K562 (cell line): Measurements from ENCODE around the gene LMNTD2. TPM values are rescaled to one million over a fixed set of nuclear protein-coding genes. Genes with fewer than 3 reads are reported as not detected.
"Not testable (repeated sequence)": the region's sequence is repeated elsewhere in the genome, so short reads cannot be mapped to it uniquely, and the experiment has no call there.

Experiments
- ATAC-seq: fragments of 200-7000 bp; cut with Tn5 transposase; 3 replicates; pipeline ENCODE4 v1.9.1; 2020; ENCODE audit warnings: moderate library complexity
- BruUV-seq: library from RNA; stranded (reverse); fragments of 400-500 nt; replicated peaks from 2 replicates; lab custom pipeline; 2021; lab: Mats Ljungman, UMichigan
- CTCF ChIA-PET: fragments of 300-600 bp; formaldehyde crosslinking; extraction: SDS; loops from one replicate; lab custom pipeline; 2021; ENCODE audit warnings: low intra/inter-chr PET ratio; lab: Yijun Ruan, JAX
- POLR2A ChIA-PET: fragments of 300-600, 350-650 bp; sonication (Branson Sonifier 250); formaldehyde crosslinking; extraction: SDS; loops from one replicate; lab custom pipeline; 2021; ENCODE audit warnings: antibody characterized with exemption, inconsistent platforms; lab: Yijun Ruan, JAX
- DNase-seq, 4 experiments: peaks; one replicate each; pipeline versions ENCODE4 v3.0.0 to v3.0.0-alpha.2; 2011 to 2018; ENCODE audit warnings: low spot score in 3 of 4, mixed read lengths in 3 of 4; ENCODE audit errors: extremely low read depth in 1 of 4
- FAIRE-seq: peaks from 2 replicates; lab custom pipeline; 2011; peaks lifted over from hg19 to GRCh38; lab: Jason Lieb, UNC
- H2AFZ ChIP-seq: 2 replicates; pipeline ENCODE4 v1.6.0; 2011; ENCODE audit warnings: low read depth, low read length, control low read depth, inconsistent platforms
- H3K27ac ChIP-seq: fragments of 200-600 bp; 3 replicates; pipeline ENCODE4 v1.8.0; 2011; ENCODE audit warnings: low read depth, mild to moderate bottlenecking, control low read depth, inconsistent platforms, low read length, moderate library complexity, mixed read lengths; ENCODE audit errors: extremely low read depth
- H3K27me3 ChIP-seq, 2 experiments: fragments of 300-600 bp in 1 of 2; 2 replicates in 1 of 2; 3 replicates in 1 of 2; pipeline versions ENCODE4 v1.6.0 to v1.8.0; 2011; ENCODE audit warnings: inconsistent platforms in 2 of 2, low read length in 2 of 2, mild to moderate bottlenecking in 1 of 2, mixed read lengths in 1 of 2, moderate library complexity in 1 of 2; ENCODE audit not compliant: control insufficient read depth in 2 of 2, insufficient read depth in 2 of 2
- H3K36me3 ChIP-seq: fragments of 300-600 bp; 3 replicates; pipeline ENCODE4 v1.8.0; 2011; ENCODE audit warnings: mild to moderate bottlenecking, low read length, inconsistent platforms; ENCODE audit not compliant: control insufficient read depth, insufficient read depth
- H3K4me1 ChIP-seq, 2 experiments: fragments of 200-600 bp in 1 of 2; replicated peaks in 1 of 2; 2 replicates in 1 of 2; 3 replicates in 1 of 2; pipeline versions ENCODE4 v1.5.1 to v1.8.0; 2011; ENCODE audit warnings: inconsistent platforms in 2 of 2, low read length in 2 of 2, mild to moderate bottlenecking in 1 of 2, mixed read lengths in 1 of 2, moderate library complexity in 1 of 2; ENCODE audit not compliant: control insufficient read depth in 2 of 2, insufficient read depth in 2 of 2
- H3K4me2 ChIP-seq: 2 replicates; pipeline ENCODE4 v1.6.1; 2011; ENCODE audit warnings: low read length, control low read depth, inconsistent platforms, mixed read lengths; ENCODE audit not compliant: insufficient read depth
- H3K4me3 ChIP-seq: fragments of 200-600 bp; sonication (generic), shearing (Covaris generic); 2 replicates; pipeline ENCODE4 v1.5.1; 2016; ENCODE audit warnings: control low read depth, inconsistent platforms
- H3K79me2 ChIP-seq: fragments of 200-600 bp; 3 replicates; pipeline ENCODE4 v1.8.0; 2011; ENCODE audit warnings: low read length, inconsistent platforms; ENCODE audit not compliant: control insufficient read depth, insufficient read depth
- H3K9ac ChIP-seq, 2 experiments: 2 replicates each; pipeline versions ENCODE4 v1.6.0 to v1.6.1; 2011; ENCODE audit warnings: low read depth in 2 of 2, low read length in 2 of 2, control low read depth in 1 of 2, inconsistent platforms in 1 of 2, mild to moderate bottlenecking in 1 of 2, mixed read lengths in 1 of 2; ENCODE audit not compliant: insufficient read depth in 1 of 2
- H3K9me1 ChIP-seq: one replicate; pipeline ENCODE4 v1.6.0; 2011; ENCODE audit warnings: inconsistent platforms, mild to moderate bottlenecking, low read length, moderate library complexity; ENCODE audit not compliant: control insufficient read depth, insufficient read depth
- H3K9me3 ChIP-seq: replicated peaks from 2 replicates; pipeline ENCODE4 v1.5.1; 2011; ENCODE audit warnings: low read depth, low read length, inconsistent platforms; ENCODE audit not compliant: control insufficient read depth, insufficient read depth
- H4K20me1 ChIP-seq: replicated peaks from 2 replicates; pipeline ENCODE4 v1.6.1; 2011; ENCODE audit warnings: low read length, inconsistent platforms, mixed read lengths; ENCODE audit not compliant: control insufficient read depth, insufficient read depth
- CAMTA2 ChIP-seq: fragments of 250-450 bp; sonication (Bioruptor Pico); conservative IDR thresholded peaks from 2 replicates; pipeline ENCODE4 v1.5.1; 2022
- HNRNPL ChIP-seq: fragments of 200-400 bp; formaldehyde crosslinking; IDR thresholded peaks from 2 replicates; pipeline ENCODE4 v1.6.1; 2017; ENCODE audit warnings: low read depth, mild to moderate bottlenecking, low read length
- VEZF1 ChIP-seq: fragments of 200-800 bp; sonication (Bioruptor generic); IDR thresholded peaks from 2 replicates; pipeline ENCODE4 v1.6.1; 2017; ENCODE audit warnings: missing genetic modification characterization, missing compliant biosample characterization
- ZBTB17 ChIP-seq: fragments of 450-650 bp; formaldehyde crosslinking; IDR thresholded peaks from 2 replicates; pipeline ENCODE4 v1.4.0; 2020; ENCODE audit warnings: mild to moderate bottlenecking
- WGBS: fragments of 100-300 bp; shearing (Covaris generic); methylation state at CpG from one replicate; pipeline ENCODE4 v1.1.6; 2016; ENCODE audit warnings: low coverage, mixed read lengths; ENCODE audit not compliant: insufficient coverage; ENCODE audit errors: missing lambda C conversion rate; 5-methylcytosine and 5-hydroxymethylcytosine counted together
- in situ Hi-C: fragments of 300-500 bp; cut with MboI; formaldehyde crosslinking; loops from 4 replicates; pipeline ENCODE4 v1.15.0; 2018; ENCODE audit warnings: inconsistent platforms, mixed read lengths
- intact Hi-C: fragments of 100-400 bp; cut with micrococcal nuclease; formaldehyde crosslinking; loops from 2 replicates; pipeline ENCODE4 v1.14.2; 2022
- polyA plus RNA-seq, 8 experiments: library from polyadenylated mRNA; depleted of rRNA in 4 of 8; stranded (reverse) in 5 of 8; unstranded in 3 of 8; fragments of >200 nt; fragmentation: Nextera tagmentation in 2 of 8; fragmentation: Illumina TruSeq in 1 of 8; extraction: Ambion mirVana in 2 of 8; extraction: Trizol in 1 of 8; gene quantifications; 2 replicates each; pipeline versions ENCODE4 v1.2.1 to v1.2.3, GENCODE V29; 2011 to 2014; ENCODE audit warnings: inconsistent platforms in 1 of 8, missing spikeins in 1 of 8
- total RNA-seq, 7 experiments: library from RNA; depleted of rRNA in 6 of 7; stranded (reverse); fragments of >200 nt in 6 of 7; fragmentation: Illumina TruSeq in 2 of 7; extraction: Trizol in 2 of 7; gene quantifications; 2 replicates each; pipeline versions ENCODE4 v1.2.1 to v1.2.3, GENCODE V29; 2011 to 2021; ENCODE audit warnings: low replicate concordance in 1 of 7

LMNTD2 gene
- total and polyA plus RNA-seq, 9 of the 15 experiments (the other 6 are each of a cell fraction or from before 2014, with no cell fraction given), result 0.48 to 4.2 (median 1.5) TPM; not detected in 3

GRCh38 chr11:518463-519202 is 41.9 kb downstream of the LMNTD2 start (continued):
- TF ChIP-seq VEZF1 (peak; percentile 88), CAMTA2 (CRISPR knock-in tag) (no peak), ZBTB17 (CRISPR knock-in tag) (peak; percentile 44; the same call in 1 of the 2 replicates)

GRCh38 chr11:516918-517685 is 43.4 kb downstream of the LMNTD2 start:
- H3K27ac ChIP-seq, BruUV-seq, H2AFZ ChIP-seq, DNase-seq, H3K9me3 ChIP-seq, H3K9me1 ChIP-seq, FAIRE-seq, H3K4me2 ChIP-seq, H4K20me1 ChIP-seq, ATAC-seq, H3K9ac ChIP-seq: not testable (repeated sequence)
- intact Hi-C loops, result loop anchor here (5.0 kb wide), 1 partner anchor 75 kb away; the partner anchor contains the start of gene ANO9
- Histone ChIP-seq H3K4me1 (peaks cover 0 to 17% of the 10 kb centered on the region in 2 experiments; a peak in 3 of 5 replicates), H3K36me3 (peaks cover 20% of the 10 kb centered on the region; the same call in 1 of the 3 replicates)
- 0 out of 2 replicates have a peak, but pooled peaks have one; percentile 46 for TF ChIP-seq HNRNPL
- TF ChIP-seq, all 486 proteins: peak for 1; not testable (repeated sequence) for 485
- POLR2A ChIA-PET, H3K4me3 ChIP-seq, H3K27me3 ChIP-seq, H3K79me2 ChIP-seq: not testable (repeated sequence)
- in situ Hi-C loops, result loop anchor here (5.0 kb wide), 1 partner anchor 320 kb away; a partner anchor contains a TSS
- 91% methylated on average over 31 of the region's 43 CpGs for WGBS
- CTCF ChIA-PET, result interaction anchor here (1.0 to 1.3 kb wide), 2 partner anchors 110 to 111 kb away, joined by 3 to 6 read pairs; no protein-coding TSS in a partner anchor
